ENCODE results near the gene FLNB. TPM values are rescaled to one million over a fixed set of nuclear protein-coding genes. Genes with fewer than 3 reads are reported as not detected.
"Not testable (repeated sequence)": the region's sequence is repeated elsewhere in the genome, so short reads cannot be mapped to it uniquely, and the experiment has no call there.

Gene FLNB
- total and polyA plus RNA-seq, 8 donors: 80.1 to 126 (median 93.3) TPM

GRCh38 chr3:58044691-58045483 lies 36.7 kb downstream of the FLNB start:
- H3K27ac ChIP-seq: peak overlapping the region; percentile 45 to 62

GRCh38 chr3:58047826-58048225 lies 39.6 kb downstream of the FLNB start:
- no peaks in the 10 kb centered on the region for H3K27me3 ChIP-seq
- no peak for TF ChIP-seq CTCF (IDR thresholded peaks at IDR 0.05)
- no peaks in the 10 kb centered on the region for H3K9me3 ChIP-seq
- peak overlapping the region; percentile 68 to 79 for H3K27ac ChIP-seq
- ATAC-seq: no peak
- no peaks in the 10 kb centered on the region for H3K36me3 ChIP-seq
- no peak overlapping the region for H3K4me3 ChIP-seq
- DNase-seq: no peak
- intact Hi-C loops (cut with DNase I): no loop called here
- peaks cover 40 to 53% of the 10 kb centered on the region in 2 donors for H3K4me1 ChIP-seq

More at GRCh38 chr3:58044691-58045483, 36.7 kb downstream of the FLNB start:
- H3K27me3 ChIP-seq: no peaks in the 10 kb centered on the region
- no peaks in the 10 kb centered on the region for H3K9me3 ChIP-seq
- TF ChIP-seq CTCF (IDR thresholded peaks at IDR 0.05): no peak
- DNase-seq (no peak), ATAC-seq (no peak)
- no peak overlapping the region for H3K4me3 ChIP-seq
- intact Hi-C loops (cut with DNase I): no loop called here
- peaks cover 34 to 46% of the 10 kb centered on the region in 2 donors for H3K4me1 ChIP-seq
- no peaks in the 10 kb centered on the region for H3K36me3 ChIP-seq

- Histone ChIP-seq H3K27ac (peak overlapping the region; percentile 68 to 79), H3K4me3 (no peak overlapping the region), H3K36me3 (no peaks in the 10 kb centered on the region), H3K27me3 (no peaks in the 10 kb centered on the region), H3K4me1 (peaks cover 40 to 58% of the 10 kb centered on the region in 2 donors), H3K9me3 (no peaks in the 10 kb centered on the region)
- intact Hi-C loops (cut with DNase I): no loop called here
- DNase-seq: peak in 1 of 4 donors; percentile 59
- ATAC-seq: peak; percentile 57
- TF ChIP-seq CTCF (IDR thresholded peaks at IDR 0.05): no peak
These were observed 40.1 kb downstream of the FLNB start for GRCh38 chr3:58048301-58048700.

- no peak for TF ChIP-seq CTCF (IDR thresholded peaks at IDR 0.05)
- intact Hi-C loops (cut with DNase I): no loop called here
- no peaks in the 10 kb centered on the region for H3K36me3 ChIP-seq
- no peak overlapping the region for H3K4me3 ChIP-seq
- peak; percentile 76 for ATAC-seq
- peak overlapping the region; percentile 68 to 79 for H3K27ac ChIP-seq
- no peaks in the 10 kb centered on the region for H3K9me3 ChIP-seq
- H3K4me1 ChIP-seq: peaks cover 34 to 51% of the 10 kb centered on the region in 2 donors
- peak in 2 of 4 donors; percentile 47 to 71 for DNase-seq
- no peaks in the 10 kb centered on the region for H3K27me3 ChIP-seq
These were observed 41.0 kb downstream of the FLNB start for GRCh38 chr3:58049143-58049785.

- TF ChIP-seq CTCF (IDR thresholded peaks at IDR 0.05): no peak
- intact Hi-C loops (cut with DNase I): no loop called here
- Histone ChIP-seq H3K27ac (peak overlapping the region; percentile 68 to 79), H3K4me3 (no peak overlapping the region), H3K27me3 (no peaks in the 10 kb centered on the region), H3K36me3 (no peaks in the 10 kb centered on the region), H3K9me3 (no peaks in the 10 kb centered on the region), H3K4me1 (peaks cover 26 to 44% of the 10 kb centered on the region in 2 donors)
- peak; percentile 56 for ATAC-seq
- peak in 2 of 4 donors; percentile 74 to 78 for DNase-seq
These were observed 43.0 kb downstream of the FLNB start for GRCh38 chr3:58051196-58051595.

- H3K27me3 ChIP-seq; H3K36me3 ChIP-seq; DNase-seq; H3K9me3 ChIP-seq; intact Hi-C loops (cut with DNase I); H3K4me3 ChIP-seq: not testable (repeated sequence)
- peak overlapping the region; percentile 68 for H3K27ac ChIP-seq
- peaks cover 26 to 44% of the 10 kb centered on the region in 2 donors for H3K4me1 ChIP-seq
- ATAC-seq: peak; percentile 4
These were observed 43.5 kb downstream of the FLNB start for GRCh38 chr3:58051658-58052261.

Measured in left lung (tissue), 10 donors.